H1 (cell line): ENCODE data around the gene TGOLN2. TPM values are rescaled to one million over a fixed set of nuclear protein-coding genes. Genes with fewer than 3 reads are reported as not detected.
A peak's percentile ranks its signal among the peaks of the same experiment; 100 is the strongest.

Source experiments
- CTCF ChIA-PET: fragments of 300-600 bp; sonication (Branson Sonifier 250); formaldehyde crosslinking; loops from one replicate; lab custom pipeline; 2021; ENCODE audit not compliant: partially characterized antibody; lab: Charles Lee
- POLR2A ChIA-PET: fragments of 300-600 bp; sonication (Branson Sonifier 250); formaldehyde crosslinking; loops from one replicate; lab custom pipeline; 2021; ENCODE audit warnings: inconsistent platforms; ENCODE audit not compliant: partially characterized antibody; lab: Charles Lee
- DNase-seq, 2 experiments: peaks; one replicate each; pipeline versions ENCODE4 v3.0.0 to v3.0.0-alpha.2; 2010 to 2022; ENCODE audit warnings: low spot score in 2 of 2, low read depth in 1 of 2, mixed read lengths in 1 of 2
- FAIRE-seq: peaks from 2 replicates; lab custom pipeline; 2011; peaks lifted over from hg19 to GRCh38; lab: Jason Lieb, UNC
- H2AFZ ChIP-seq: 2 replicates; pipeline ENCODE4 v1.8.1; 2012; ENCODE audit warnings: low read length, inconsistent platforms
- H2AK5ac ChIP-seq: 2 replicates; pipeline ENCODE4 v1.6.1; 2013; ENCODE audit warnings: low read depth, low read length
- H2BK120ac ChIP-seq: replicated peaks from 2 replicates; pipeline ENCODE3; 2013; ENCODE audit warnings: low read depth, low read length, inconsistent platforms
- H2BK12ac ChIP-seq: 2 replicates; pipeline ENCODE4 v1.6.1; 2013; ENCODE audit warnings: low read depth, low read length
- H2BK15ac ChIP-seq: 2 replicates; pipeline ENCODE4 v1.6.1; 2013; ENCODE audit warnings: low read length
- H2BK20ac ChIP-seq: 2 replicates; pipeline ENCODE4 v1.6.1; 2013; ENCODE audit warnings: low read length
- H2BK5ac ChIP-seq: 2 replicates; pipeline ENCODE4 v1.6.1; 2013; ENCODE audit warnings: low read depth, low read length
- H3K14ac ChIP-seq: 2 replicates; pipeline ENCODE4 v1.6.1; 2013; ENCODE audit warnings: inconsistent platforms; ENCODE audit not compliant: insufficient read length
- H3K18ac ChIP-seq: 2 replicates; pipeline ENCODE4 v1.6.1; 2013; ENCODE audit warnings: low read length; ENCODE audit errors: extremely low read depth
- H3K23ac ChIP-seq: 2 replicates; pipeline ENCODE4 v1.6.1; 2013; ENCODE audit warnings: inconsistent platforms; ENCODE audit not compliant: insufficient read length
- H3K23me2 ChIP-seq: 2 replicates; pipeline ENCODE4 v1.6.1; 2013; ENCODE audit warnings: low read depth, low read length
- H3K27ac ChIP-seq: 2 replicates; pipeline ENCODE4 v1.6.1; 2011; ENCODE audit warnings: low read depth, low read length, inconsistent platforms
- H3K27me3 ChIP-seq, 4 experiments: replicated peaks in 1 of 4; 1 replicate in 1 of 4; 2 replicates in 3 of 4; pipeline versions ENCODE4 v1.6.1 to v1.8.1; 2011 to 2013; ENCODE audit warnings: low read length in 3 of 4, mild to moderate bottlenecking in 3 of 4, inconsistent platforms in 2 of 4, mixed read lengths in 2 of 4, moderate library complexity in 1 of 4; ENCODE audit not compliant: control insufficient read depth in 3 of 4, insufficient read depth in 3 of 4; ENCODE audit errors: extremely low read depth in 1 of 4
- H3K36me3 ChIP-seq, 4 experiments: 2 replicates each; pipeline versions ENCODE4 v1.6.1 to v1.8.1; 2011 to 2013; ENCODE audit warnings: mild to moderate bottlenecking in 4 of 4, low read length in 3 of 4, moderate library complexity in 2 of 4, control low read depth in 1 of 4, inconsistent platforms in 1 of 4; ENCODE audit not compliant: insufficient read depth in 4 of 4, control insufficient read depth in 2 of 4
- H3K4ac ChIP-seq: replicated peaks from 2 replicates; pipeline ENCODE3; 2013; ENCODE audit warnings: low read length, low read depth, mixed read lengths, inconsistent platforms; ENCODE audit not compliant: insufficient read length
- H3K4me1 ChIP-seq, 4 experiments: replicated peaks in 1 of 4; 1 replicate in 1 of 4; 2 replicates in 3 of 4; pipeline versions ENCODE4 v1.6.1 to v1.8.1; 2011 to 2013; ENCODE audit warnings: low read length in 3 of 4, inconsistent platforms in 2 of 4, mixed read lengths in 1 of 4; ENCODE audit not compliant: insufficient read depth in 4 of 4, control insufficient read depth in 3 of 4
- H3K4me2 ChIP-seq, 2 experiments: 2 replicates each; pipeline versions ENCODE4 v1.6.1 to v1.8.1; 2011 to 2013; ENCODE audit warnings: low read depth in 2 of 2, low read length in 2 of 2, control low read depth in 1 of 2, inconsistent platforms in 1 of 2, mild to moderate bottlenecking in 1 of 2; ENCODE audit not compliant: insufficient read depth in 1 of 2
- H3K4me3 ChIP-seq, 4 experiments: fragments of 200-600, 300-600 bp in 1 of 4; sonication (generic), shearing (Covaris generic), sonication (Bioruptor Twin) in 1 of 4; 2 replicates each; pipeline versions ENCODE4 v1.5.1 to v1.8.1; 2011 to 2016; ENCODE audit warnings: low read length in 4 of 4, low read depth in 3 of 4, control low read depth in 2 of 4, inconsistent platforms in 2 of 4, mild to moderate bottlenecking in 2 of 4, mixed read lengths in 1 of 4, moderate library complexity in 1 of 4; ENCODE audit not compliant: insufficient read depth in 2 of 4; ENCODE audit errors: extremely low read depth in 1 of 4
- H3K56ac ChIP-seq: replicated peaks from 2 replicates; pipeline ENCODE3; 2013; ENCODE audit warnings: low read depth, mild to moderate bottlenecking, mixed read lengths, low read length, inconsistent platforms; ENCODE audit not compliant: insufficient read length
- H3K79me1 ChIP-seq: 2 replicates; pipeline ENCODE4 v1.6.1; 2013; ENCODE audit warnings: low read depth, low read length, control low read depth
- H3K79me2 ChIP-seq, 2 experiments: 2 replicates each; pipeline versions ENCODE4 v1.6.1 to v1.8.1; 2012 to 2013; ENCODE audit warnings: low read length in 2 of 2, mild to moderate bottlenecking in 2 of 2, inconsistent platforms in 1 of 2; ENCODE audit not compliant: insufficient read depth in 2 of 2, control insufficient read depth in 1 of 2
- H3K9ac ChIP-seq, 4 experiments: replicated peaks in 1 of 4; 1 replicate in 1 of 4; 2 replicates in 3 of 4; pipeline versions ENCODE4 v1.6.1 to v1.8.1; 2011 to 2013; ENCODE audit warnings: low read depth in 3 of 4, low read length in 3 of 4, control low read depth in 2 of 4, mild to moderate bottlenecking in 2 of 4, moderate library complexity in 2 of 4, inconsistent platforms in 1 of 4; ENCODE audit errors: extremely low read depth in 1 of 4
- H3K9me3 ChIP-seq, 2 experiments: 2 replicates each; pipeline versions ENCODE4 v1.6.1 to v1.8.1; 2012 to 2013; ENCODE audit warnings: mild to moderate bottlenecking in 2 of 2, moderate library complexity in 2 of 2, control low read depth in 1 of 2, inconsistent platforms in 1 of 2, low read depth in 1 of 2, low read length in 1 of 2, mixed read lengths in 1 of 2; ENCODE audit not compliant: insufficient read depth in 2 of 2
- H4K20me1 ChIP-seq, 2 experiments: replicated peaks in 1 of 2; 2 replicates each; pipeline versions ENCODE3 to v1.8.1; 2011 to 2013; ENCODE audit warnings: inconsistent platforms in 2 of 2, low read length in 2 of 2, mild to moderate bottlenecking in 1 of 2; ENCODE audit not compliant: insufficient read depth in 2 of 2, control insufficient read depth in 1 of 2
- H4K5ac ChIP-seq: 2 replicates; pipeline ENCODE4 v1.6.1; 2013; ENCODE audit warnings: low read length, low read depth, mixed read lengths, inconsistent platforms; ENCODE audit not compliant: insufficient read length
- H4K8ac ChIP-seq: 2 replicates; pipeline ENCODE4 v1.8.0; 2013; ENCODE audit warnings: mild to moderate bottlenecking, moderate library complexity, low read length, inconsistent platforms; ENCODE audit not compliant: insufficient read depth; ENCODE audit errors: extremely low read depth
- H4K91ac ChIP-seq: replicated peaks from 2 replicates; pipeline ENCODE3; 2013; ENCODE audit warnings: low read length, mixed read lengths, inconsistent platforms; ENCODE audit not compliant: insufficient read length
- ATF3 ChIP-seq: IDR thresholded peaks from 2 replicates; pipeline ENCODE4 v1.6.1; 2011; ENCODE audit warnings: low read depth, mild to moderate bottlenecking, low read length; ENCODE audit not compliant: insufficient read depth
- CBX8 ChIP-seq: fragments of 300-800, 300-1000 bp; sonication (generic); IDR thresholded peaks from 2 replicates; pipeline ENCODE4 v1.7.1; 2016; ENCODE audit warnings: low read depth, low read length, borderline replicate concordance
- CREB1 ChIP-seq: IDR thresholded peaks from 2 replicates; pipeline ENCODE4 v1.6.1; 2012; ENCODE audit warnings: inconsistent platforms
- EP300 ChIP-seq, 2 experiments: IDR thresholded peaks; 1 replicate in 1 of 2; 2 replicates in 1 of 2; pipeline ENCODE4 v1.6.1; 2011 to 2012; ENCODE audit warnings: low read depth in 2 of 2, low read length in 2 of 2, mild to moderate bottlenecking in 2 of 2, borderline replicate concordance in 1 of 2, inconsistent platforms in 1 of 2, moderate library complexity in 1 of 2
- JUN ChIP-seq: IDR thresholded peaks from 2 replicates; pipeline ENCODE4 v1.6.1; 2011; ENCODE audit warnings: low read depth, mild to moderate bottlenecking, improper control_type of control experiment, low read length
- MAFK ChIP-seq: IDR thresholded peaks from 2 replicates; pipeline ENCODE4 v1.6.1; 2012; ENCODE audit warnings: low read depth, mild to moderate bottlenecking, improper control_type of control experiment, low read length
- POLR2AphosphoS5 ChIP-seq: IDR thresholded peaks from 2 replicates; pipeline ENCODE4 v1.6.1; 2011; ENCODE audit warnings: low read depth, low read length
- WGBS, 2 experiments: shearing (Covaris generic) in 1 of 2; methylation state at CpG; one replicate each; pipeline versions ENCODE4 v1.1.6 to v1.1.7; 2013 to 2015; ENCODE audit warnings: low lambda C conversion rate in 2 of 2, mixed read lengths in 2 of 2, inconsistent platforms in 1 of 2, low coverage in 1 of 2, missing lambda C conversion rate in 1 of 2; ENCODE audit not compliant: insufficient replicate concordance in 2 of 2, insufficient coverage in 1 of 2, insufficient read length in 1 of 2; ENCODE audit errors: extremely low coverage in 1 of 2, missing lambda C conversion rate in 1 of 2; 5-methylcytosine and 5-hydroxymethylcytosine counted together
- polyA plus RNA-seq, 7 experiments: library from polyadenylated mRNA; depleted of rRNA in 3 of 7; stranded (reverse) in 5 of 7; unstranded in 2 of 7; fragments of >200 nt in 5 of 7; fragments of 200-250 nt in 2 of 7; gene quantifications; 1 replicate in 5 of 7; 2 replicates in 1 of 7; 4 replicates in 1 of 7; pipeline versions ENCODE4 v1.2.1 to v1.2.3, GENCODE V29; 2011 to 2013; ENCODE audit warnings: missing spikeins in 2 of 7, mixed read lengths in 2 of 7
- total RNA-seq: library from RNA; stranded (reverse); fragmentation: NEBNext Ultra II Directional; extraction: Animal tissue kit (Norgen Biotek cat#: 25700); gene quantifications from 2 replicates; pipeline ENCODE4 v1.2.1, GENCODE V29; 2021

TGOLN2 gene
- total and polyA plus RNA-seq, 2 of the 8 experiments (the other 6 are each of a cell fraction or from before 2014, with no cell fraction given) = 33.9 to 38.9 TPM

- Histone ChIP-seq H4K20me1 (peaks cover 10 to 13% of the 10 kb centered on the region in 2 experiments), H3K9me3 (no peaks in the 10 kb centered on the region), H2BK120ac (no peak overlapping the region), H2AFZ (no peak overlapping the region), H4K5ac (no peak overlapping the region), H2BK15ac (no peak overlapping the region), H2BK12ac (no peak overlapping the region), H4K8ac (no peak overlapping the region), H3K18ac (no peak overlapping the region), H2BK5ac (0 out of 2 replicates have a peak overlapping the region, but pooled peaks have one; percentile 18), H3K9ac (no peak overlapping the region), H4K91ac (no peak overlapping the region), H3K79me2 (peaks cover 0 to 45% of the 10 kb centered on the region in 2 experiments; a peak in 2 of 4 replicates), H3K4me2 (no peak overlapping the region), H3K27me3 (no peaks in the 10 kb centered on the region), H3K23me2 (no peaks in the 10 kb centered on the region), H3K27ac (no peak overlapping the region), H2AK5ac (no peak overlapping the region), H3K79me1 (peaks cover 22% of the 10 kb centered on the region), H3K4me3 (no peak overlapping the region), H3K4ac (no peak overlapping the region), H3K56ac (no peak overlapping the region), H3K23ac (no peak overlapping the region), H2BK20ac (no peak overlapping the region), H3K4me1 (peaks cover 5 to 11% (median 8%) of the 10 kb centered on the region in 4 experiments), H3K14ac (no peak overlapping the region), H3K36me3 (peaks cover 0 to 8% (median 5%) of the 10 kb centered on the region in 4 experiments; a peak in 5 of 8 replicates)
- ChIA-PET CTCF (interaction anchor here (0.7 to 4.1 kb wide), 5 partner anchors 15 to 215 kb away, joined by 3 to 34 read pairs (median 5); no protein-coding TSS in a partner anchor), POLR2A (interaction anchor here (0.8 kb wide), 1 partner anchor 130 kb away, joined by 3 read pairs; no protein-coding TSS in a partner anchor)
- FAIRE-seq (no peak), DNase-seq (no peak)
- WGBS, 2 experiments = 98% methylated on average over 6 of the region's 6 CpGs; no CpG with 5 or more reads in 1 of the 2 experiments
- TF ChIP-seq POLR2AphosphoS5 = no peak
- no peak for TF ChIP-seq CREB1
- TF ChIP-seq JUN = no peak
- no peak for TF ChIP-seq MAFK
- no peak for TF ChIP-seq ATF3
- no peak for TF ChIP-seq CBX8
- no peak for TF ChIP-seq EP300 (IDR thresholded peaks at IDR 0.05; ENCODE audit: borderline replicate concordance in 1 of 2, low read depth in 2 of 2, low read length in 2 of 2)
Measured at GRCh38 chr2:85281553-85281952, 46.2 kb downstream of the TGOLN2 start.
